GM19467 (cell line): Measurements from ENCODE around the gene MED27.

Source experiments
- ATAC-seq: cut with Tn5 transposase; IDR thresholded peaks from one replicate; pipeline ENCODE4 v1.9.1; 2021; ENCODE audit warnings: mild to moderate bottlenecking, moderate library complexity; ENCODE audit not compliant: unreplicated experiment

The MED27 gene

GRCh38 chr9:132079391-132080091 lies at the start of gene MED27:
Gene MED27 (minus strand): TSS chr9:132079867. CDS start chr9:132079844, 23 bp downstream.
- ATAC-seq = peak; percentile 80

GRCh38 chr9:132127888-132128534 lies 48.3 kb upstream of the MED27 start:
- no peak for ATAC-seq

- no peak for ATAC-seq
Measured at GRCh38 chr9:132126680-132127236, 47.1 kb upstream of the MED27 start.

GRCh38 chr9:132125944-132126679 lies 46.4 kb upstream of the MED27 start:
- ATAC-seq = no peak

- no peak for ATAC-seq
Measured at GRCh38 chr9:132125361-132125760, 45.7 kb upstream of the MED27 start.

- ATAC-seq = no peak
Measured at GRCh38 chr9:132124800-132125199, 45.1 kb upstream of the MED27 start.

GRCh38 chr9:132121021-132121420 lies 41.4 kb upstream of the MED27 start:
- ATAC-seq = no peak

GRCh38 chr9:132117694-132118093 lies 38.0 kb upstream of the MED27 start:
- ATAC-seq = no peak

- no peak for ATAC-seq
Measured at GRCh38 chr9:132116583-132116982, 36.9 kb upstream of the MED27 start.

GRCh38 chr9:132114102-132114707 lies 34.5 kb upstream of the MED27 start:
- no peak for ATAC-seq

GRCh38 chr9:132109291-132109690 lies 29.6 kb upstream of the MED27 start:
- ATAC-seq = no peak

GRCh38 chr9:132108728-132109127 lies 29.1 kb upstream of the MED27 start:
- ATAC-seq = no peak

GRCh38 chr9:132099741-132100407 lies 20.2 kb upstream of the MED27 start:
- ATAC-seq = no peak

- ATAC-seq = no peak
Measured at GRCh38 chr9:132099167-132099566, 19.5 kb upstream of the MED27 start.

GRCh38 chr9:132094314-132094791 lies 14.7 kb upstream of the MED27 start:
- no peak for ATAC-seq

- no peak for ATAC-seq
Measured at GRCh38 chr9:132090771-132091170, 11.1 kb upstream of the MED27 start.

- ATAC-seq = no peak
Measured at GRCh38 chr9:132087438-132088030, 7.9 kb upstream of the MED27 start.

- no peak for ATAC-seq
Measured at GRCh38 chr9:132082188-132082587, 2.5 kb upstream of the MED27 start.

- ATAC-seq = peak; percentile 9
Measured at GRCh38 chr9:132078699-132079356, 839 bp downstream of the MED27 start.
